ENCODE data around the gene CD244. TPM values are rescaled to one million over a fixed set of nuclear protein-coding genes. Genes with fewer than 3 reads are reported as not detected.

CD244 gene
- total RNA-seq, 1 donor from 2014 or later, result not detected

DNA sequence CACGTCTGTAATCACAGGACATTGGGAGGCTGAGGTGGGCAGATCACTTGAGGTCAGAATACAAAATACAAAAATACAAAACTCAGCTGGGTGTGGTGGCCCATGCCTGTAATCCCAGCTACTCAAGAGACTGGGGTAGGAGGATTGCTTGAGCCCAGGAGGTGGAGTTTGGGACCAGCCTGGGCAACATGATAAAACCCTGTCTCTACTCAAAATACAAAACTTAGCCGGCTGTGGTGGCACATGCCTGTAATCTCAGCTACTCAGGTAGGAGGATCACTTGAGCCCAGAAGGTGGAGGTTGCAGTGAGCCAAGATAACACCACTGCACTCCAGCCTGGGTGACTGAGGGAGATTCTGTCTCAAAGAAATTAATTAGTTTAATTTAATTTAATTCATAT, 28.8 kb upstream of the CD244 start:
- TF ChIP-seq CTCF (IDR thresholded peaks at IDR 0.05), result no peak
- Mint-ChIP-seq H3K27ac (ENCODE audit: unreplicated experiment) (no peak overlapping the region), H3K4me3 (ENCODE audit: unreplicated experiment) (no peak overlapping the region), H3K27me3 (ENCODE audit: unreplicated experiment) (no peaks in the 10 kb centered on the region), H3K36me3 (ENCODE audit: unreplicated experiment) (no peaks in the 10 kb centered on the region), H3K4me1 (ENCODE audit: unreplicated experiment) (no peaks in the 10 kb centered on the region), H3K9me3 (ENCODE audit: unreplicated experiment) (no peaks in the 10 kb centered on the region)
- DNase-seq (ENCODE audit: extremely low spot score, unreplicated experiment), result no peak

- Mint-ChIP-seq H3K27ac (ENCODE audit: unreplicated experiment) (no peak overlapping the region), H3K36me3 (ENCODE audit: unreplicated experiment) (no peaks in the 10 kb centered on the region), H3K27me3 (ENCODE audit: unreplicated experiment) (no peaks in the 10 kb centered on the region), H3K9me3 (ENCODE audit: unreplicated experiment) (no peaks in the 10 kb centered on the region), H3K4me3 (ENCODE audit: unreplicated experiment) (no peak overlapping the region), H3K4me1 (ENCODE audit: unreplicated experiment) (no peaks in the 10 kb centered on the region)
- TF ChIP-seq CTCF (IDR thresholded peaks at IDR 0.05), result no peak
- no peak for DNase-seq (ENCODE audit: extremely low spot score, unreplicated experiment)
These were observed 26.2 kb upstream of the CD244 start for GRCh38 chr1:160888926-160889325.

- no peaks in the 10 kb centered on the region for H3K36me3 Mint-ChIP-seq (ENCODE audit: unreplicated experiment)
- no peak overlapping the region for H3K4me3 Mint-ChIP-seq (ENCODE audit: unreplicated experiment)
- H3K4me1 Mint-ChIP-seq (ENCODE audit: unreplicated experiment), result no peaks in the 10 kb centered on the region
- TF ChIP-seq CTCF (IDR thresholded peaks at IDR 0.05), result no peak
- no peak for DNase-seq (ENCODE audit: extremely low spot score, unreplicated experiment)
- H3K9me3 Mint-ChIP-seq (ENCODE audit: unreplicated experiment), result no peaks in the 10 kb centered on the region
- H3K27me3 Mint-ChIP-seq (ENCODE audit: unreplicated experiment), result no peaks in the 10 kb centered on the region
- H3K27ac Mint-ChIP-seq (ENCODE audit: unreplicated experiment), result no peak overlapping the region
These were observed 24.4 kb upstream of the CD244 start for GRCh38 chr1:160887071-160887470.

GRCh38 chr1:160885042-160885441, 22.4 kb upstream of the CD244 start, which contains the start of gene ITLN1:
ITLN1 (minus strand) TSS chr1:160885180; CDS start chr1:160884877, 303 bp downstream.
- H3K27me3 Mint-ChIP-seq (ENCODE audit: unreplicated experiment), result no peaks in the 10 kb centered on the region
- H3K27ac Mint-ChIP-seq (ENCODE audit: unreplicated experiment), result no peak within 1 kb of the TSS
- H3K9me3 Mint-ChIP-seq (ENCODE audit: unreplicated experiment), result no peaks in the 10 kb centered on the region
- H3K4me1 Mint-ChIP-seq (ENCODE audit: unreplicated experiment), result no peaks in the 10 kb centered on the region
- no peak within 1 kb of the TSS for H3K4me3 Mint-ChIP-seq (ENCODE audit: unreplicated experiment)
- DNase-seq (ENCODE audit: extremely low spot score, unreplicated experiment), result no peak
- no peak for TF ChIP-seq CTCF (IDR thresholded peaks at IDR 0.05)
- H3K36me3 Mint-ChIP-seq (ENCODE audit: unreplicated experiment), result no peaks in the 10 kb centered on the region

GRCh38 chr1:160884579-160884978, 21.9 kb upstream of the CD244 start:
- DNase-seq (ENCODE audit: extremely low spot score, unreplicated experiment), result no peak
- no peaks in the 10 kb centered on the region for H3K36me3 Mint-ChIP-seq (ENCODE audit: unreplicated experiment)
- no peaks in the 10 kb centered on the region for H3K9me3 Mint-ChIP-seq (ENCODE audit: unreplicated experiment)
- no peak overlapping the region for H3K27ac Mint-ChIP-seq (ENCODE audit: unreplicated experiment)
- H3K27me3 Mint-ChIP-seq (ENCODE audit: unreplicated experiment), result no peaks in the 10 kb centered on the region
- H3K4me1 Mint-ChIP-seq (ENCODE audit: unreplicated experiment), result no peaks in the 10 kb centered on the region
- TF ChIP-seq CTCF (IDR thresholded peaks at IDR 0.05), result no peak
- no peak overlapping the region for H3K4me3 Mint-ChIP-seq (ENCODE audit: unreplicated experiment)

Data from osteocyte (in vitro differentiated cells).